K562 (cell line): ENCODE results near the gene GIMAP8. TPM values are rescaled to one million over a fixed set of nuclear protein-coding genes. Genes with fewer than 3 reads are reported as not detected.

Experiments
- ATAC-seq: fragments of 200-7000 bp; cut with Tn5 transposase; 3 replicates; pipeline ENCODE4 v1.9.1; 2020; ENCODE audit warnings: moderate library complexity
- BruUV-seq: library from RNA; stranded (reverse); fragments of 400-500 nt; replicated peaks from 2 replicates; lab custom pipeline; 2021; lab: Mats Ljungman, UMichigan
- CTCF ChIA-PET: fragments of 300-600 bp; formaldehyde crosslinking; extraction: SDS; loops from one replicate; lab custom pipeline; 2021; ENCODE audit warnings: low intra/inter-chr PET ratio; lab: Yijun Ruan, JAX
- POLR2A ChIA-PET: fragments of 300-600, 350-650 bp; sonication (Branson Sonifier 250); formaldehyde crosslinking; extraction: SDS; loops from one replicate; lab custom pipeline; 2021; ENCODE audit warnings: antibody characterized with exemption, inconsistent platforms; lab: Yijun Ruan, JAX
- DNase-seq, 4 experiments: peaks; one replicate each; pipeline versions ENCODE4 v3.0.0 to v3.0.0-alpha.2; 2011 to 2018; ENCODE audit warnings: low spot score in 3 of 4, mixed read lengths in 3 of 4; ENCODE audit errors: extremely low read depth in 1 of 4
- FAIRE-seq: peaks from 2 replicates; lab custom pipeline; 2011; peaks lifted over from hg19 to GRCh38; lab: Jason Lieb, UNC
- H2AFZ ChIP-seq: 2 replicates; pipeline ENCODE4 v1.6.0; 2011; ENCODE audit warnings: low read depth, low read length, control low read depth, inconsistent platforms
- H3K27ac ChIP-seq: fragments of 200-600 bp; 3 replicates; pipeline ENCODE4 v1.8.0; 2011; ENCODE audit warnings: low read depth, mild to moderate bottlenecking, control low read depth, inconsistent platforms, low read length, moderate library complexity, mixed read lengths; ENCODE audit errors: extremely low read depth
- H3K27me3 ChIP-seq, 2 experiments: fragments of 300-600 bp in 1 of 2; 2 replicates in 1 of 2; 3 replicates in 1 of 2; pipeline versions ENCODE4 v1.6.0 to v1.8.0; 2011; ENCODE audit warnings: inconsistent platforms in 2 of 2, low read length in 2 of 2, mild to moderate bottlenecking in 1 of 2, mixed read lengths in 1 of 2, moderate library complexity in 1 of 2; ENCODE audit not compliant: control insufficient read depth in 2 of 2, insufficient read depth in 2 of 2
- H3K36me3 ChIP-seq: fragments of 300-600 bp; 3 replicates; pipeline ENCODE4 v1.8.0; 2011; ENCODE audit warnings: mild to moderate bottlenecking, low read length, inconsistent platforms; ENCODE audit not compliant: control insufficient read depth, insufficient read depth
- H3K4me1 ChIP-seq, 2 experiments: fragments of 200-600 bp in 1 of 2; replicated peaks in 1 of 2; 2 replicates in 1 of 2; 3 replicates in 1 of 2; pipeline versions ENCODE4 v1.5.1 to v1.8.0; 2011; ENCODE audit warnings: inconsistent platforms in 2 of 2, low read length in 2 of 2, mild to moderate bottlenecking in 1 of 2, mixed read lengths in 1 of 2, moderate library complexity in 1 of 2; ENCODE audit not compliant: control insufficient read depth in 2 of 2, insufficient read depth in 2 of 2
- H3K4me2 ChIP-seq: 2 replicates; pipeline ENCODE4 v1.6.1; 2011; ENCODE audit warnings: low read length, control low read depth, inconsistent platforms, mixed read lengths; ENCODE audit not compliant: insufficient read depth
- H3K4me3 ChIP-seq: fragments of 200-600 bp; sonication (generic), shearing (Covaris generic); 2 replicates; pipeline ENCODE4 v1.5.1; 2016; ENCODE audit warnings: control low read depth, inconsistent platforms
- H3K79me2 ChIP-seq: fragments of 200-600 bp; 3 replicates; pipeline ENCODE4 v1.8.0; 2011; ENCODE audit warnings: low read length, inconsistent platforms; ENCODE audit not compliant: control insufficient read depth, insufficient read depth
- H3K9ac ChIP-seq, 2 experiments: 2 replicates each; pipeline versions ENCODE4 v1.6.0 to v1.6.1; 2011; ENCODE audit warnings: low read depth in 2 of 2, low read length in 2 of 2, control low read depth in 1 of 2, inconsistent platforms in 1 of 2, mild to moderate bottlenecking in 1 of 2, mixed read lengths in 1 of 2; ENCODE audit not compliant: insufficient read depth in 1 of 2
- H3K9me1 ChIP-seq: one replicate; pipeline ENCODE4 v1.6.0; 2011; ENCODE audit warnings: inconsistent platforms, mild to moderate bottlenecking, low read length, moderate library complexity; ENCODE audit not compliant: control insufficient read depth, insufficient read depth
- H3K9me3 ChIP-seq: replicated peaks from 2 replicates; pipeline ENCODE4 v1.5.1; 2011; ENCODE audit warnings: low read depth, low read length, inconsistent platforms; ENCODE audit not compliant: control insufficient read depth, insufficient read depth
- H4K20me1 ChIP-seq: replicated peaks from 2 replicates; pipeline ENCODE4 v1.6.1; 2011; ENCODE audit warnings: low read length, inconsistent platforms, mixed read lengths; ENCODE audit not compliant: control insufficient read depth, insufficient read depth
- MCM5 ChIP-seq: fragments of 450-650 bp; IDR thresholded peaks from 2 replicates; pipeline ENCODE4 v1.6.1; 2016; ENCODE audit warnings: low read depth
- NELFE ChIP-seq: IDR thresholded peaks from 2 replicates; pipeline ENCODE4 v1.6.1; 2011; ENCODE audit warnings: mild to moderate bottlenecking; ENCODE audit not compliant: insufficient read depth, insufficient read length
- NFXL1 ChIP-seq: fragments of 450-650 bp; formaldehyde crosslinking; IDR thresholded peaks from 2 replicates; pipeline ENCODE4 v1.4.0; 2021; ENCODE audit warnings: mild to moderate bottlenecking
- NR1H2 ChIP-seq: sonication (generic); formaldehyde crosslinking; IDR thresholded peaks from 2 replicates; pipeline ENCODE4 v1.4.0; 2020; ENCODE audit warnings: mild to moderate bottlenecking, missing genetic modification reagents
- SLC30A9 ChIP-seq: fragments of 250-450 bp; sonication (Bioruptor Pico); IDR thresholded peaks from 2 replicates; pipeline ENCODE4 v1.8.0; 2022; ENCODE audit warnings: mild to moderate bottlenecking, moderate library complexity
- SREBF1 ChIP-seq: fragments of 150-350 bp; IDR thresholded peaks from 2 replicates; pipeline ENCODE4 v1.6.1; 2014; ENCODE audit warnings: antibody characterized with exemption, low read depth, low read length, borderline replicate concordance
- TAF7 ChIP-seq: fragments of 450-650 bp; IDR thresholded peaks from 2 replicates; pipeline ENCODE4 v1.6.1; 2016; ENCODE audit warnings: missing genetic modification characterization, missing compliant biosample characterization
- WGBS: fragments of 100-300 bp; shearing (Covaris generic); methylation state at CpG from one replicate; pipeline ENCODE4 v1.1.6; 2016; ENCODE audit warnings: low coverage, mixed read lengths; ENCODE audit not compliant: insufficient coverage; ENCODE audit errors: missing lambda C conversion rate; 5-methylcytosine and 5-hydroxymethylcytosine counted together
- in situ Hi-C: fragments of 300-500 bp; cut with MboI; formaldehyde crosslinking; loops from 4 replicates; pipeline ENCODE4 v1.15.0; 2018; ENCODE audit warnings: inconsistent platforms, mixed read lengths
- intact Hi-C: fragments of 100-400 bp; cut with micrococcal nuclease; formaldehyde crosslinking; loops from 2 replicates; pipeline ENCODE4 v1.14.2; 2022
- polyA plus RNA-seq, 8 experiments: library from polyadenylated mRNA; depleted of rRNA in 4 of 8; stranded (reverse) in 5 of 8; unstranded in 3 of 8; fragments of >200 nt; fragmentation: Nextera tagmentation in 2 of 8; fragmentation: Illumina TruSeq in 1 of 8; extraction: Ambion mirVana in 2 of 8; extraction: Trizol in 1 of 8; gene quantifications; 2 replicates each; pipeline versions ENCODE4 v1.2.1 to v1.2.3, GENCODE V29; 2011 to 2014; ENCODE audit warnings: inconsistent platforms in 1 of 8, missing spikeins in 1 of 8
- total RNA-seq, 7 experiments: library from RNA; depleted of rRNA in 6 of 7; stranded (reverse); fragments of >200 nt in 6 of 7; fragmentation: Illumina TruSeq in 2 of 7; extraction: Trizol in 2 of 7; gene quantifications; 2 replicates each; pipeline versions ENCODE4 v1.2.1 to v1.2.3, GENCODE V29; 2011 to 2021; ENCODE audit warnings: low replicate concordance in 1 of 7
- TF ChIP-seq, protein P1 (sequence below): fragments of 450-650 bp; IDR thresholded peaks from 2 replicates; pipeline ENCODE4 v1.6.1; 2016; ENCODE audit warnings: mild to moderate bottlenecking, moderate library complexity

GIMAP8 gene
- total and polyA plus RNA-seq, 9 of the 15 experiments (the other 6 are each of a cell fraction or from before 2014, with no cell fraction given): not detected

GRCh38 chr7:150449206-150449952, 1.1 kb upstream of the GIMAP8 start:
- H4K20me1 ChIP-seq: 0 out of 2 replicates have a peak, but pooled peaks cover 5% of the 10 kb centered on the region
- WGBS: 11% methylated on average over 11 of the region's 11 CpGs
- H3K9me3 ChIP-seq: no peaks in the 10 kb centered on the region
- no peak overlapping the region for H3K4me2 ChIP-seq
- H3K36me3 ChIP-seq: no peaks in the 10 kb centered on the region
- CTCF ChIA-PET: interaction anchor here (0.8 to 1.5 kb wide), 4 partner anchors 98 to 329 kb away, joined by 3 to 8 read pairs (median 4); no protein-coding TSS in a partner anchor
- H3K9ac ChIP-seq: 0 out of 4 replicates have a peak overlapping the region, but pooled peaks of 1 of the 2 experiments have one; percentile 2
- POLR2A ChIA-PET: interaction anchor here (0.6 to 0.9 kb wide), 2 partner anchors 17 kb away, joined by 3 read pairs; no protein-coding TSS in a partner anchor
- H3K27me3 ChIP-seq: peaks cover 44 to 80% of the 10 kb centered on the region in 2 experiments
- H2AFZ ChIP-seq: no peak overlapping the region
- peaks cover 0 to 4% of the 10 kb centered on the region in 2 experiments; a peak in 3 of 5 replicates for H3K4me1 ChIP-seq
- no peak overlapping the region for H3K27ac ChIP-seq
- no peaks in the 10 kb centered on the region for H3K9me1 ChIP-seq
- no peak overlapping the region for H3K4me3 ChIP-seq
- FAIRE-seq (no peak), DNase-seq (peak in 1 of 4 experiments; percentile 12), ATAC-seq (0 out of 3 replicates have a peak, but pooled peaks have one; percentile 7)
- BruUV-seq: no TSS peak
- in situ Hi-C loops (no loop called here), intact Hi-C loops (loop anchor here (5.0 kb wide), 2 partner anchors 33 to 118 kb away; partner anchors contain the start of gene GIMAP4)
- no peaks in the 10 kb centered on the region for H3K79me2 ChIP-seq
- no peak for TF ChIP-seq NFXL1 (CRISPR knock-in tag)
- TF ChIP-seq SLC30A9 (CRISPR knock-in tag): no peak
- no peak for TF ChIP-seq NR1H2 (CRISPR knock-in tag)
- no peak for TF ChIP-seq SREBF1
- no peak for TF ChIP-seq TAF7 (tag)
- TF ChIP-seq, protein P1, sequence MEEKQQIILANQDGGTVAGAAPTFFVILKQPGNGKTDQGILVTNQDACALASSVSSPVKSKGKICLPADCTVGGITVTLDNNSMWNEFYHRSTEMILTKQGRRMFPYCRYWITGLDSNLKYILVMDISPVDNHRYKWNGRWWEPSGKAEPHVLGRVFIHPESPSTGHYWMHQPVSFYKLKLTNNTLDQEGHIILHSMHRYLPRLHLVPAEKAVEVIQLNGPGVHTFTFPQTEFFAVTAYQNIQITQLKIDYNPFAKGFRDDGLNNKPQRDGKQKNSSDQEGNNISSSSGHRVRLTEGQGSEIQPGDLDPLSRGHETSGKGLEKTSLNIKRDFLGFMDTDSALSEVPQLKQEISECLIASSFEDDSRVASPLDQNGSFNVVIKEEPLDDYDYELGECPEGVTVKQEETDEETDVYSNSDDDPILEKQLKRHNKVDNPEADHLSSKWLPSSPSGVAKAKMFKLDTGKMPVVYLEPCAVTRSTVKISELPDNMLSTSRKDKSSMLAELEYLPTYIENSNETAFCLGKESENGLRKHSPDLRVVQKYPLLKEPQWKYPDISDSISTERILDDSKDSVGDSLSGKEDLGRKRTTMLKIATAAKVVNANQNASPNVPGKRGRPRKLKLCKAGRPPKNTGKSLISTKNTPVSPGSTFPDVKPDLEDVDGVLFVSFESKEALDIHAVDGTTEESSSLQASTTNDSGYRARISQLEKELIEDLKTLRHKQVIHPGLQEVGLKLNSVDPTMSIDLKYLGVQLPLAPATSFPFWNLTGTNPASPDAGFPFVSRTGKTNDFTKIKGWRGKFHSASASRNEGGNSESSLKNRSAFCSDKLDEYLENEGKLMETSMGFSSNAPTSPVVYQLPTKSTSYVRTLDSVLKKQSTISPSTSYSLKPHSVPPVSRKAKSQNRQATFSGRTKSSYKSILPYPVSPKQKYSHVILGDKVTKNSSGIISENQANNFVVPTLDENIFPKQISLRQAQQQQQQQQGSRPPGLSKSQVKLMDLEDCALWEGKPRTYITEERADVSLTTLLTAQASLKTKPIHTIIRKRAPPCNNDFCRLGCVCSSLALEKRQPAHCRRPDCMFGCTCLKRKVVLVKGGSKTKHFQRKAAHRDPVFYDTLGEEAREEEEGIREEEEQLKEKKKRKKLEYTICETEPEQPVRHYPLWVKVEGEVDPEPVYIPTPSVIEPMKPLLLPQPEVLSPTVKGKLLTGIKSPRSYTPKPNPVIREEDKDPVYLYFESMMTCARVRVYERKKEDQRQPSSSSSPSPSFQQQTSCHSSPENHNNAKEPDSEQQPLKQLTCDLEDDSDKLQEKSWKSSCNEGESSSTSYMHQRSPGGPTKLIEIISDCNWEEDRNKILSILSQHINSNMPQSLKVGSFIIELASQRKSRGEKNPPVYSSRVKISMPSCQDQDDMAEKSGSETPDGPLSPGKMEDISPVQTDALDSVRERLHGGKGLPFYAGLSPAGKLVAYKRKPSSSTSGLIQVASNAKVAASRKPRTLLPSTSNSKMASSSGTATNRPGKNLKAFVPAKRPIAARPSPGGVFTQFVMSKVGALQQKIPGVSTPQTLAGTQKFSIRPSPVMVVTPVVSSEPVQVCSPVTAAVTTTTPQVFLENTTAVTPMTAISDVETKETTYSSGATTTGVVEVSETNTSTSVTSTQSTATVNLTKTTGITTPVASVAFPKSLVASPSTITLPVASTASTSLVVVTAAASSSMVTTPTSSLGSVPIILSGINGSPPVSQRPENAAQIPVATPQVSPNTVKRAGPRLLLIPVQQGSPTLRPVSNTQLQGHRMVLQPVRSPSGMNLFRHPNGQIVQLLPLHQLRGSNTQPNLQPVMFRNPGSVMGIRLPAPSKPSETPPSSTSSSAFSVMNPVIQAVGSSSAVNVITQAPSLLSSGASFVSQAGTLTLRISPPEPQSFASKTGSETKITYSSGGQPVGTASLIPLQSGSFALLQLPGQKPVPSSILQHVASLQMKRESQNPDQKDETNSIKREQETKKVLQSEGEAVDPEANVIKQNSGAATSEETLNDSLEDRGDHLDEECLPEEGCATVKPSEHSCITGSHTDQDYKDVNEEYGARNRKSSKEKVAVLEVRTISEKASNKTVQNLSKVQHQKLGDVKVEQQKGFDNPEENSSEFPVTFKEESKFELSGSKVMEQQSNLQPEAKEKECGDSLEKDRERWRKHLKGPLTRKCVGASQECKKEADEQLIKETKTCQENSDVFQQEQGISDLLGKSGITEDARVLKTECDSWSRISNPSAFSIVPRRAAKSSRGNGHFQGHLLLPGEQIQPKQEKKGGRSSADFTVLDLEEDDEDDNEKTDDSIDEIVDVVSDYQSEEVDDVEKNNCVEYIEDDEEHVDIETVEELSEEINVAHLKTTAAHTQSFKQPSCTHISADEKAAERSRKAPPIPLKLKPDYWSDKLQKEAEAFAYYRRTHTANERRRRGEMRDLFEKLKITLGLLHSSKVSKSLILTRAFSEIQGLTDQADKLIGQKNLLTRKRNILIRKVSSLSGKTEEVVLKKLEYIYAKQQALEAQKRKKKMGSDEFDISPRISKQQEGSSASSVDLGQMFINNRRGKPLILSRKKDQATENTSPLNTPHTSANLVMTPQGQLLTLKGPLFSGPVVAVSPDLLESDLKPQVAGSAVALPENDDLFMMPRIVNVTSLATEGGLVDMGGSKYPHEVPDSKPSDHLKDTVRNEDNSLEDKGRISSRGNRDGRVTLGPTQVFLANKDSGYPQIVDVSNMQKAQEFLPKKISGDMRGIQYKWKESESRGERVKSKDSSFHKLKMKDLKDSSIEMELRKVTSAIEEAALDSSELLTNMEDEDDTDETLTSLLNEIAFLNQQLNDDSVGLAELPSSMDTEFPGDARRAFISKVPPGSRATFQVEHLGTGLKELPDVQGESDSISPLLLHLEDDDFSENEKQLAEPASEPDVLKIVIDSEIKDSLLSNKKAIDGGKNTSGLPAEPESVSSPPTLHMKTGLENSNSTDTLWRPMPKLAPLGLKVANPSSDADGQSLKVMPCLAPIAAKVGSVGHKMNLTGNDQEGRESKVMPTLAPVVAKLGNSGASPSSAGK: no peak
- no peak for TF ChIP-seq MCM5
- no peak for TF ChIP-seq NELFE
